ENCODE results near the gene MAP2K7. TPM values are rescaled to one million over a fixed set of nuclear protein-coding genes. Genes with fewer than 3 reads are reported as not detected.
"Not testable (repeated sequence)": the region's sequence is repeated elsewhere in the genome, so short reads cannot be mapped to it uniquely, and the experiment has no call there.

The MAP2K7 gene
- total RNA-seq, 2 experiments from 2014 or later: 36.5 to 39.9 TPM

- CTCF ChIA-PET: interaction anchor here (0.9 to 3.3 kb wide), 7 partner anchors 11 to 66 kb away, joined by 3 to 15 read pairs (median 4); partner anchors contain the start of genes MAP2K7 and TIMM44
- Mint-ChIP-seq H3K4me1 (ENCODE audit: low read depth) (peaks cover 45% of the 10 kb centered on the region), H3K4me3 (peak overlapping the region; percentile 48), H3K27me3 (ENCODE audit: low read depth) (peaks cover 30% of the 10 kb centered on the region)
- ATAC-seq; H3K27ac Mint-ChIP-seq; H3K36me3 Mint-ChIP-seq (ENCODE audit: low read depth); DNase-seq; H3K9me3 Mint-ChIP-seq (ENCODE audit: insufficient read depth): not testable (repeated sequence)
- POLR2A ChIA-PET: interaction anchor here (1.1 to 1.6 kb wide), 4 partner anchors 10 to 288 kb away, joined by 3 to 6 read pairs (median 4); partner anchors contain the start of genes MAP2K7 and TIMM44
Measured at GRCh38 chr19:7918062-7918614, 14.5 kb downstream of the MAP2K7 start.

- Mint-ChIP-seq H3K4me1 (ENCODE audit: low read depth) (peaks cover 45% of the 10 kb centered on the region), H3K27ac (no peak overlapping the region), H3K9me3 (ENCODE audit: insufficient read depth) (no peaks in the 10 kb centered on the region), H3K4me3 (peak overlapping the region; percentile 96), H3K36me3 (ENCODE audit: low read depth) (peaks cover 10% of the 10 kb centered on the region), H3K27me3 (ENCODE audit: low read depth) (peaks cover 30% of the 10 kb centered on the region)
- ChIA-PET CTCF (interaction anchor here (1.1 to 3.2 kb wide), 8 partner anchors 10 to 57 kb away, joined by 3 to 40 read pairs (median 9); partner anchors contain the start of genes MAP2K7 and TIMM44), POLR2A (interaction anchor here (0.6 to 2.6 kb wide), 9 partner anchors 10 to 289 kb away, joined by 3 to 17 read pairs (median 6); partner anchors contain the start of genes MAP2K7 and TIMM44)
- DNase-seq (no peak), ATAC-seq (no peak)
Measured at GRCh38 chr19:7918615-7919421, 15.1 kb downstream of the MAP2K7 start.

- POLR2A ChIA-PET: interaction anchor here (0.6 to 2.6 kb wide), 9 partner anchors 8 to 291 kb away, joined by 3 to 17 read pairs (median 5); partner anchors contain the start of genes MAP2K7, PET100, TIMM44 and XAB2
- peak; percentile 79 for ATAC-seq
- Mint-ChIP-seq H3K9me3 (ENCODE audit: insufficient read depth) (no peaks in the 10 kb centered on the region), H3K4me3 (peak within 1 kb of the TSS; percentile 96), H3K36me3 (ENCODE audit: low read depth) (peaks cover 10% of the 10 kb centered on the region), H3K4me1 (ENCODE audit: low read depth) (peaks cover 47% of the 10 kb centered on the region), H3K27me3 (ENCODE audit: low read depth) (peaks cover 30% of the 10 kb centered on the region), H3K27ac (peak within 1 kb of the TSS; percentile 94)
- CTCF ChIA-PET: interaction anchor here (0.6 to 3.2 kb wide), 11 partner anchors 9 to 352 kb away, joined by 3 to 40 read pairs (median 7); partner anchors contain the start of genes MAP2K7, TIMM44 and TRAPPC5
- DNase-seq: peak; percentile 98
Measured at GRCh38 chr19:7919610-7920518, 16.2 kb downstream of the MAP2K7 start, which contains the start of gene SNAPC2. TSS of gene SNAPC2 (plus strand) at chr19:7920338. CDS start at chr19:7920367, 29 bp downstream.

GRCh38 chr19:7920519-7921301, 17.0 kb downstream of the MAP2K7 start:
- Mint-ChIP-seq H3K4me1 (ENCODE audit: low read depth) (peaks cover 45% of the 10 kb centered on the region), H3K27ac (peak overlapping the region; percentile 94), H3K4me3 (peak overlapping the region; percentile 96), H3K27me3 (ENCODE audit: low read depth) (peaks cover 26% of the 10 kb centered on the region), H3K36me3 (ENCODE audit: low read depth) (peaks cover 10% of the 10 kb centered on the region), H3K9me3 (ENCODE audit: insufficient read depth) (no peaks in the 10 kb centered on the region)
- ChIA-PET POLR2A (interaction anchor here (1.0 to 2.6 kb wide), 8 partner anchors 8 to 292 kb away, joined by 3 to 17 read pairs (median 5); partner anchors contain the start of genes MAP2K7, PET100, TIMM44 and XAB2), CTCF (interaction anchor here (0.6 to 3.2 kb wide), 11 partner anchors 8 to 352 kb away, joined by 3 to 40 read pairs (median 7); partner anchors contain the start of genes MAP2K7, TIMM44 and TRAPPC5)
- peak; percentile 100 for DNase-seq
- ATAC-seq: peak; percentile 55

GRCh38 chr19:7921302-7921966, 17.8 kb downstream of the MAP2K7 start:
- H3K36me3 Mint-ChIP-seq (ENCODE audit: low read depth): peaks cover 10% of the 10 kb centered on the region
- H3K27ac Mint-ChIP-seq: peak overlapping the region; percentile 94
- peaks cover 22% of the 10 kb centered on the region for H3K27me3 Mint-ChIP-seq (ENCODE audit: low read depth)
- peak overlapping the region; percentile 96 for H3K4me3 Mint-ChIP-seq
- no peaks in the 10 kb centered on the region for H3K9me3 Mint-ChIP-seq (ENCODE audit: insufficient read depth)
- peaks cover 44% of the 10 kb centered on the region for H3K4me1 Mint-ChIP-seq (ENCODE audit: low read depth)
- DNase-seq (no peak), ATAC-seq (no peak)
- ChIA-PET POLR2A (interaction anchor here (1.0 to 2.6 kb wide), 3 partner anchors 8 to 22 kb away, joined by 3 to 17 read pairs (median 9); partner anchors contain the start of genes MAP2K7 and TIMM44), CTCF (interaction anchor here (0.7 to 3.2 kb wide), 6 partner anchors 8 to 52 kb away, joined by 3 to 40 read pairs (median 14); partner anchors contain the start of genes MAP2K7 and TIMM44)

GRCh38 chr19:7921967-7922835, 18.5 kb downstream of the MAP2K7 start:
- no peak for DNase-seq
- no peak for ATAC-seq
- H3K9me3 Mint-ChIP-seq (ENCODE audit: insufficient read depth): no peaks in the 10 kb centered on the region
- H3K27me3 Mint-ChIP-seq (ENCODE audit: low read depth): peaks cover 18% of the 10 kb centered on the region
- CTCF ChIA-PET: interaction anchor here (2.7 to 3.2 kb wide), 2 partner anchors 22 to 53 kb away, joined by 20 to 40 read pairs; partner anchors contain the start of gene TIMM44
- peaks cover 8% of the 10 kb centered on the region for H3K36me3 Mint-ChIP-seq (ENCODE audit: low read depth)
- POLR2A ChIA-PET: no interaction called here
- peaks cover 42% of the 10 kb centered on the region for H3K4me1 Mint-ChIP-seq (ENCODE audit: low read depth)
- H3K27ac Mint-ChIP-seq: no peak overlapping the region
- peak overlapping the region; percentile 38 for H3K4me3 Mint-ChIP-seq

GRCh38 chr19:7922836-7923195, 19.1 kb downstream of the MAP2K7 start:
- Mint-ChIP-seq H3K27me3 (ENCODE audit: low read depth) (peaks cover 14% of the 10 kb centered on the region), H3K4me3 (no peak overlapping the region), H3K4me1 (ENCODE audit: low read depth) (peaks cover 38% of the 10 kb centered on the region), H3K9me3 (ENCODE audit: insufficient read depth) (no peaks in the 10 kb centered on the region), H3K36me3 (ENCODE audit: low read depth) (peaks cover 8% of the 10 kb centered on the region), H3K27ac (no peak overlapping the region)
- DNase-seq: no peak
- CTCF ChIA-PET: no interaction called here
- POLR2A ChIA-PET: no interaction called here
- ATAC-seq: no peak

GRCh38 chr19:7923295-7924191, 19.9 kb downstream of the MAP2K7 start:
- peaks cover 8% of the 10 kb centered on the region for H3K36me3 Mint-ChIP-seq (ENCODE audit: low read depth)
- no peak for DNase-seq
- no peak for ATAC-seq
- ChIA-PET POLR2A (no interaction called here), CTCF (interaction anchor here (0.7 to 0.8 kb wide), 2 partner anchors 20 to 54 kb away, joined by 3 to 4 read pairs; partner anchors contain the start of gene MAP2K7)
- no peak overlapping the region for H3K4me3 Mint-ChIP-seq
- peaks cover 33% of the 10 kb centered on the region for H3K4me1 Mint-ChIP-seq (ENCODE audit: low read depth)
- peak overlapping the region; percentile 52 for H3K27ac Mint-ChIP-seq
- peaks cover 9% of the 10 kb centered on the region for H3K27me3 Mint-ChIP-seq (ENCODE audit: low read depth)
- no peaks in the 10 kb centered on the region for H3K9me3 Mint-ChIP-seq (ENCODE audit: insufficient read depth)

Data from activated CD8-positive, alpha-beta T cell treated with anti-CD3 and anti-CD28 coated beads, Interleukin-2, amount 10 ng/mL, durations not matched to agents 7 days and 5 days (primary cell).